ENCODE results near the gene PRRT2. TPM values are rescaled to one million over a fixed set of nuclear protein-coding genes. Genes with fewer than 3 reads are reported as not detected.

Gene PRRT2
- polyA plus RNA-seq, 3 donors = 0.56 to 3.7 (median 0.95) TPM

DNA sequence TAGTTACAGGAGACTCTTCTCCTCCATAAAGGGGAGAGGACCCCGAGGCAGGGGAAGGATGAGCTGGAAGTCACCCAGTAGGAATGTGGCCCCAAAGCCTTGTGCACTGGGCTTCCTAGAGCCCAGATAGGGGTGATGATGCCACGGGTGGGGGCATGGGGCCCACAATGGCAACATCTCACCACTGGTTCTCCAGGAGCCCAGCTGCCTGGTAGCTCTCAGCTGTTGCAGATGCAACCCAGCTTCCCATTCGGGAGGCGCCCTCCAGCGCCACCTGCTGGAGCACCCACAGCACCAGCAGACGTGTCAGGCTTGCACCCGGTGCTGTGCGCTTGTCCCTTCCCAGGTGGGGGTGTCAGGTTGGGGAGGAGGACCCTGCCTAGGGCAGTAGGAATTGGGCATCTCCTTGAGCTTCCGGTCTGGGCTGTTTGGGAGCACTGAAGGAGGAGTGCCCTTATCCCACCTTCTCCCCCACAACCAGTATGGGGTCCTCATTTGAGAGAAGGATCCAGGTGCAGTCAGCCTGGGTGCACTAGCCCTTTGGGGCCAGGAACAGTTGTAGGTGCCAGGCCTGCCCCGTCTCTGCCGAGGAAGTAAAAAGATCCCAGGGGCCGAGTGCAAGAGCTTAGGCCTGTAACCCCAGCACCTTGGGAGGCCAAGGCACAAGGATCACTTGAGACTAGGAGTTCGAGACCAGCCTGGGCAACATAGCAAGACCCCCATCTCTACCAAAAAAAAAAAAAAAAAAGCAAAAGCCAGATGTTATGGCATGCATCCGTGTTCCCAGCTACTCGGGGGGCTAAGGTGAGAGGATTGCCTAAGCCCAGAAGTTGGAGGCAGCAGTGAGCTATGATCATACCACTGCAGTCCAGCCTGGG, 36.7 kb downstream of the PRRT2 start:
- H3K27ac ChIP-seq (ENCODE audit: low read depth, low read length) = no peak overlapping the region
- 39 to 42% (median 42%) methylated on average over 15 of the region's 15 CpGs for WGBS, 3 donors

DNA sequence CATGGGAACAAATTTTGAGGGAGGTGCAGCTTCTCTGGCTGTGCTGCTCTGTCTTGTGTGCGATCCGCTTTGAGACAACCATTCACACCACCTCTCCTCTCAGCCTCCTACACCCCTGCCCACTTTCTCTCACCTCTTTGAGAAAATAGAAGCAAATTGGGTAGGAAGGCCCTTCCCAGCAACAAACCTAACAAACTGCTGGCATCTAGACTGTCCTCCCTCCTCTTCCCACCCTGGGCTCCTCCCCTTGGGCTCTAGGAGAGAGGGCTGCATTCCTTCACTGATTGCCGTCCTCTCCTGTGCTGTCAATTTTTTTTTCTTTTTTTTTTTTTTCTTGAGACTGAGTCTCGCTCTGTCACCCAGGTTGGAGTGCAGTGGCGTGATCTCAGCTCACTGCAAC, 37.5 kb downstream of the PRRT2 start:
- WGBS, 3 donors = 65 to 76% (median 66%) methylated on average over 5 of the region's 5 CpGs
- H3K27ac ChIP-seq (ENCODE audit: low read depth, low read length) = no peak overlapping the region

DNA sequence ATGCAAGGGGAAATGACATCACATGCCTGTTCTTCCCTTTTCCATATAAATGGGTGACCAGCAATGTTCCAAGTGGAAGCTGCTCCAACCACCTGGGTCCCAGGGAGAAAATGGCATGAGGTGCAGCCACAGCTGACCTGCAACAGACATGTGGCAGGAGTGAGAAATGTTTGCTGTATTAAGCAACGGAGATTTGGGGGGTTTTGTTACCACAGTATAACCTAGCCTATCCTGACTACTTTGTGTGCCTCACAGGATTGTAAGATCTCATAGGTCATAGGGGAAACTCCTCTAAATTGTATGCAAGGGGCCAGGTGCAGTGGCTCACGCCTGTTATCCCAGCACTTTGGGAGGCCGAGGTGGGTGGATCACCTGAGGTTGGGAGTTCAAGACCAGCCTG, 39.0 kb downstream of the PRRT2 start:
- no peak overlapping the region for H3K27ac ChIP-seq (ENCODE audit: low read depth, low read length)
- WGBS, 3 donors = 73 to 93% (median 91%) methylated on average over 3 of the region's 3 CpGs

DNA sequence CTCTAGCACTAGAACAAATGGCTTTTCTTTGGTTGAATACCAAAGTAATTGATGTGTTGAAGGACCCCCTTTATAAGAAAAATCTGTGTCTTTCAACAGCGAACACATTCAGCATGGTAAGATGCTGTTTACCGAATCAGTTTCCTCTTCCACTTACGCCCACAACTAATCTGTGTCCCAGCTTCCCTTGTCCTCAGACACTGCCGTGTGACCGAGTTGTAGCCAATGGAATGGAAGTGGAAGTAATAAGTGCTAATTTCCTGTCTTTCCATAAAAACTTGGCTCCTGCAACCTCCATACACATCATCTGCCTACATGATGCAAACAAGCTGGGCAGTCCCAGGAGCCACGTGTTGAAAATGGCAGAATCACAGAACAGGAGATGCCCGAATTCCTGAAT, 40.7 kb downstream of the PRRT2 start:
- no peak overlapping the region for H3K27ac ChIP-seq (ENCODE audit: low read depth, low read length)
- 34 to 62% (median 51%) methylated on average over 7 of the region's 7 CpGs for WGBS, 3 donors

DNA sequence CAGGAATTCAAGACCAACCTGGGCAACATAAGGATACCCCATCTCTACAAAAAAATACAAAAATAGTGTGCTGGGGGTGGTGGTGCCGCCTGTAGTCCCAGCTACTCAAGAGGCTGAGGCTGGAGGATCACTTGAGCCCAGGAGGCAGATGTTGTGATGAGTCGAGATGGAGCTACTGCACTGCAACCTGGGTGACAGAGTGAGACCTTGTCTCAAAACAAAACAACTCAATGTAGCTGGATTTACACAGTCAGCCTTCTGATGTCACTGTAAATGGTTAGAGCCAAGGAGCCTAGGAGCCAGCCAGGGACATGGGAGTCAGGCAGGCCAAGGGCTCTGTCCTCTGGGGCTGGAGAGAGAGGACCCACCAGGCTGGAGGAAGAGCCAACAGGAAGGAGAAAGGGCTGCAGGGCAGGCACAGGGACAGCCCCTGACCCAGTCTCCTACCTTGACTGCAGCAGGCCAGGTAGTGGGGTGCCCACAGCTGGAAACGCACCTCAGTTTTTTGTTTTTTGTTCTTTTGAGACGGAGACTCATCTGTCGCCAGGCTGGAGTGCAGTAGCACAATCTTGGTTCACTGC, 42.6 kb downstream of the PRRT2 start:
- no peak overlapping the region for H3K27ac ChIP-seq (ENCODE audit: low read depth, low read length)
- WGBS, 3 donors = 89 to 93% (median 92%) methylated on average over 5 of the region's 5 CpGs

DNA sequence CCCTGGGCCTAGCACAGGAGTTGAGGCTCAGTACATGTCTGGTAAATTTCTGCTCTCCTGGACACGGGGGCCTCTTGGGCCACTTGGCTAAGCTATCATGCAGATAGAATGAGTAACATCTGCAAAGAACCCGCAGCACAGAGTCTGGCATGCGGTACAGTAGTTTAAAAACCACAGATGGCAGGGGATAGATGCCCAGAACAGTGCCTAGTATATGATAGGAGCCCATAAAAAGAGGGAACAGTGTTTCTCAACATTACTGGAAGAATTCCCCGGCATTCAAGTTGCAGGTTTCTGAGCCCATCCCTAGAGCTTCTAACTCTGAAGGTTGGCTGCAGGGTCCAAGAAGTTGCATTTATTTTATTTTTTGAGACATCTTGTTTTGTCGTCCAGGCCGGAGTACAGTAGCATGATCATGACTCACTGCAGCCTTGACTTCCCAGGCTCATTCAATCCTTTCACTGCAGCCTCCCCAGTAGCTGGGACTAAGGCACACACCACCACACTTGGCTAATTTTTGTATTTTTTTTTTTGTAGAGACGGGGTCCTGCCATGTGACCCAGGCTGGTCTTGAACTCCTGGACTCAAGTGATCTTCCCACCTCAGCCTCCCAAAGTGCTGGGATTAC, 45.3 kb downstream of the PRRT2 start:
- WGBS, 3 donors = 73 to 84% (median 78%) methylated on average over 7 of the region's 7 CpGs
- H3K27ac ChIP-seq (ENCODE audit: low read depth, low read length) = no peak overlapping the region

DNA sequence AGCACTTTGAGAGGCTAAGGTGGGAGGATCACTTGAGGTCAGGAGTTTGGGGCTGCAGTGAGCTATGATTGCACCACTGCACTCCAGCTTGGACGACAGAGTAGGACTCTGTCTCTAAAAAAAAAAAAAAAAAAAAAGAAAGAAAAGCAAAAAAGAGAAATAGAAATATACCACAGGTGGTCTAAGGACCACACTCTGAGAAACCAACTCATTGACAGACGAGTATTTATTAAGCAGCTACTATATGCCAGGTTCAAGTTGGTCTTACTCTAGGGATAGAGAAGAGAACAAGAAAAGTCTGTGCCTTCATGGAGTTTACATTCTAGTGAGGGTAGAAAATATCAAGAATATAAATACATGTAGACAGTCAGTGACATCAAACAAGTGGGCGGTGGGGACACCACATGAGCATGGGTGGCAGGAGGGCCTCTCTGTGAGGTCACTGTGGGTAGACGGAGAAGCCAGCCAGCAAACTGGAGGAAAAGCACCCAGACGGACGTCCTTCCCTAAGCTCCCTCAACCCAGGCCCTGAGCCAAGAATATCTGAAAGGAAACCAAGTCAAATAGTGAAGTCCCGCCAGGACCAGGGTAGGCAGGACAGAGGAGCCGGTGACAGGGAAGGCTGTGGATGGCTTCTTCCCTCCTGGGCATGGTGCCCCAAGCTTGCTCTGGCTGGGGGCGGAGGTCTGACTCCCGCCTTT, 46.3 kb downstream of the PRRT2 start:
- 58 to 71% (median 59%) methylated on average over 9 to 10 of the region's 10 CpGs for WGBS, 3 donors

DNA sequence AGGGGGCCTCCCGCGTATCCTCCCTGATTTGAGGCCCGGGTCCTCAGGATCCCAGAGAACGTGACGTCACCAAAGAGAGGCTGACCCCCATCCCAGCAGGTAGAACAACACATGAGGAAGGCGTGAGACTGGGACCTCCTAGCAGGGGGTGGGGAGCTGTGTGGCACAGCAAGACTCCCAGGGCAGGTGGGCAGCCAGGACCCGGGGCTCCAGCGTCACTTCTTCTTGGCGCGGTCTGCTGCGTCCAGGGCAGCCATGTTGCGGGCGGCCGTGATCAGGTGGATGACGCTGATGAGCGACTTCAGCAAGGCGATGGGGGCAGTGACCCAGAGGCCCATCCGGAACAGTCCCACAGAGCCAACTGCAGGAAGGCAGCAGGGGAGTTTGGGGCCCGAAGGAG, 47.0 kb downstream of the PRRT2 start:
- H3K27ac ChIP-seq (ENCODE audit: low read depth, low read length) = no peak overlapping the region
- WGBS, 3 donors = 92 to 94% (median 93%) methylated on average over 19 of the region's 19 CpGs

More for the DNA sequence above, 46.3 kb downstream of the PRRT2 start:
- H3K27ac ChIP-seq (ENCODE audit: low read depth, low read length) = no peak overlapping the region

DNA sequence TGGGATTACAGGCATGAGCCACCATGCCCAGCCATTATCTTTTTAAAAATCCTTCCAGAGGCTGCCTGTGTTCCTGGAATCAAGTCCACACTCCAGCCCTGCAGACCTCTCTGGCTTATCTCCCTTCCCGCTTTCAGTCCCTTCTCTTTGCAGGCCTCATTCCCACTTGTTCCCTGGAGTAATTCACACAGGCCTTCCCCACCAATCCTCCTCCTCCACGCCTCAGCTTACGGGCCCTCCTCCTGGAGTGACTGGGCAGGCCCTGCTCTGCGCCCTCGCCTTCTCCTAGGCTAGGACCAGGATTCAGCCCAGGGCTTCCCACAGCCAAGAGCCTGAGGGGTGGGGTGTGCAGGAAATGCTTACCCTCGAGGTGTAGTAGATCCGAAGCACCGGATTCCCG, 48.2 kb downstream of the PRRT2 start:
- 61 to 83% (median 83%) methylated on average over 9 of the region's 9 CpGs for WGBS, 3 donors
- H3K27ac ChIP-seq (ENCODE audit: low read depth, low read length) = no peak overlapping the region

DNA sequence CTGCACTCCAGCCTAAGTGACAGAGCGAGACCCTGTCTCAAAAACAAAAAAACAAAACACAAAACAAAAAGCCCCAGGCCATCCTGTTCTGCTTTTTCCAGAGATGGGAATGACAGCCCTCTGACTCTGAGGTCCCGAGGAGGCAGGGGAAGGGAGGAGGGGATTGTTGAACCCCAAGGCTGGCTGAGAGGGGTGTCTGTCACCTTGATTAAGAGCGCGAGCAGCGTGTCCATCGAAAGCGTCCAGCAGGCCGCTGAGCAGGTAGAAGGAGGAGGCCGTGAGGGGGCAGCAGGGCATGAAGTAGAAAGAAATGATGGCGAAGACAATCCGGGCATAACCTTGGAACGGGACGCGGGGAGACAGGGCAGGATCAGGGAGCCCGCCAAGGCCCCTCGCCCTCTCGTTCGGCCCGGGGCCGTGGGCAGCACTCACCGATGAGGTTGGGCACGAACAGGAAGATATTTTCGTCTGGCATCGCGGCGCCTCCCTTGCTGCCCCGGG, 50.4 kb downstream of the PRRT2 start:
- no peak overlapping the region for H3K27ac ChIP-seq (ENCODE audit: low read depth, low read length)
- 1 to 2% (median 2%) methylated on average over 27 of the region's 27 CpGs for WGBS, 3 donors

DNA sequence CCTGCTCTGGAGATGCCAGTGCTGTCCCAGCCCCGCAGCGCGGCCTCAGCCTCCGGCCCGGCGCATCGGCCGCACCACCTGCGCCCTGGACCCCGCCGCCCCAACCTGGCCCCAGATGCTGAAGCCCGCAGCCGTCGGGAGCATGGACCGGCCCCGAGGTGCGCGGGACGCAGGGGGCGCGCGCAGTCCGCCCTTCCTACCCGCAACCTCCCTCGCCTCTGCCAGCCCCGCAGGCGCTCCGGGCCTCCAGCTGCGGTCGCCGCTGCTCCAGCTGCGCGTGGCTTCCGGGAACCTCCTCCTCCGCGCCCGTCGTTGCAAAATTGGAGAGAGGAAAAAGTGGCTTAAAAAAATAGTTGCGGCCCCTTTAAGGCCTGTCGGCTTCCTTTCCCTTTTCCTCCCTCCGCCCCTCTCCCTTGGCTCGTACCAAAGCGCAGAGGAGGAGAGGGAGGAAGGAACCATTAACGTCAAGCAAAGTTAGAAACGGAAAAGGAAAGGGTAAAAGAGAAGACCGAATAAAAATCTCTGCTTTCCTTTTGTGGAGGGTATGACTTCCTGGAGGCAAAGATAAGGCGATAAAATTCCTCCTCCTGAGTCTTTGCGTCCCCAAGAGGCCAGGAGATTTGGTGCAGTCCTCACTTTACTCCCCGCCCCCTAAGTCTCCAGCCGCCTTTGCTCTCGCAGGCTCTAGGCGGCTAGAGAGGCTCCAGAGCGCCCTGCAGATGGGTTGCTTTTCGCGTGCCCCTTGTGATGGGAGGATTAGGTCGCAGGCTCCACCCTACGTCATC, 51.1 kb downstream of the PRRT2 start, which contains the start of gene CDIPT:
Gene CDIPT (minus strand): TSS at position 343 of the 785 bp plus-strand sequence. CDS start 369 bp downstream, outside the sequence.
- WGBS, 3 donors = 0 to 1% (median 0%) methylated on average over 44 to 57 of the region's 57 CpGs
- peak within 1 kb of the TSS; percentile 75 for H3K27ac ChIP-seq (ENCODE audit: low read depth, low read length)

DNA sequence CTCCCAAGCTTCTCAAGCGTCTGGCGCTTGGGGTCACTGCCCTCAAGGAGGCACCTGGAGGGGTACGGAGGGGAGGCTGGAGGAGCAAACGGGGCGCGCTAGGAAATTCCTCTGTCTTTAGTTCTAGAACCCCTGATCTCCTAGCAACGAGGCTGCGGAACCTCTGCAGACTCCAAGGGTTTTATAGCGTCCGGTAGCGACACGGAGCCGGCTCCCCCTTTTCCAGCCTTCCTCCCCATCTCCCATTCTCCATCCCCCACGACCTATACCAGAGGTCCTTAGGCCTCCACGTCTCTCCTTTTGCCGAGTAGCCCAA, 51.6 kb downstream of the PRRT2 start:
- WGBS, 3 donors = 20 to 34% (median 33%) methylated on average over 14 to 16 of the region's 16 CpGs
- no peak overlapping the region for H3K27ac ChIP-seq (ENCODE audit: low read depth, low read length)

DNA sequence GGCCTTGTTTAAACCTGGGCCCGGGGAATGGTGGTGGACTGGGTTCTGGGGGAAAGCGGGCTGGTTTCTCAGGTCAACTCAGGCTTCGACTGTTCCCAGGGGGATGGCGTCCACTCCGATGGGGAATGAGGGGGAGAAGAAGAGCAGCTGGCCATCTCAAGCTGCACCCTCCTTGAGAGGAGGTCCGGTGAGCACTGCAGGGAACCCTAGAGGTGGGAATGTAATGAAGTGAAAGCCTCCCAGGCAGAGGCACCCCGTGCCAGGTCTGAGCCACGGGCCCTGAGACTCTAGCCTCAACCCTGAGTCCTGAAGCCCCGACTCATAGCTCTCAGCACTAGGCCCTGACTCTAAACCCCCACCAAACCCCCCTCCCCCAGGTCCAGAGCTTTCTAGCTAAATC, 52.2 kb downstream of the PRRT2 start:
- H3K27ac ChIP-seq (ENCODE audit: low read depth, low read length) = no peak overlapping the region
- WGBS, 3 donors = 78 to 85% (median 80%) methylated on average over 8 to 9 of the region's 9 CpGs

Other genes starting within 250 kb of the PRRT2 start
- gene SPN, start 148.9 kb upstream of the PRRT2 start, polyA plus RNA-seq = 1 to 10 TPM in 1 of 3 donors, under 1 TPM in 2; 0.34 to 1.4 (median 0.59) TPM
- gene QPRT, start 133.0 kb upstream of the PRRT2 start, polyA plus RNA-seq = 10 to 100 TPM in 2 of 3 donors, 1 to 10 TPM in 1; 3.2 to 18.8 (median 11.4) TPM
- 1 to 10 TPM in 2 of 3 donors, under 1 TPM in 1; 0.37 to 2.1 (median 1.6) TPM for gene C16orf54, start 66.2 kb upstream of the PRRT2 start, polyA plus RNA-seq
- gene ZG16, start 33.9 kb upstream of the PRRT2 start, polyA plus RNA-seq = under 1 TPM; 0.22 to 0.97 (median 0.23) TPM
- 10 to 100 TPM; 19.7 to 32.1 (median 29.8) TPM for gene KIF22, start 21.4 kb upstream of the PRRT2 start, polyA plus RNA-seq
- 100 to 1,000 TPM in 1 of 3 donors, 10 to 100 TPM in 2; 74.2 to 137 (median 83.9) TPM for gene MAZ, start 5.7 kb upstream of the PRRT2 start, polyA plus RNA-seq
- gene PAGR1, start 4.0 kb downstream of the PRRT2 start, polyA plus RNA-seq = 10 to 100 TPM; 15.2 to 33.3 (median 18.5) TPM
- 100 to 1,000 TPM in 2 of 3 donors, 10 to 100 TPM in 1; 90.1 to 104 (median 103) TPM for gene MVP, start 8.3 kb downstream of the PRRT2 start, polyA plus RNA-seq
- 100 to 1,000 TPM in 2 of 3 donors, 10 to 100 TPM in 1; 84.2 to 133 (median 122) TPM for gene CDIPT, start 51.0 kb downstream of the PRRT2 start, polyA plus RNA-seq
- gene SEZ6L2, start 87.4 kb downstream of the PRRT2 start, polyA plus RNA-seq = 10 to 100 TPM in 1 of 3 donors, 1 to 10 TPM in 1, under 1 TPM in 1; 0.11 to 11.5 (median 1.4) TPM
- gene ASPHD1, start 88.3 kb downstream of the PRRT2 start, polyA plus RNA-seq = 1 to 10 TPM; 3.0 to 7.0 (median 4.5) TPM
- gene KCTD13, start 114.0 kb downstream of the PRRT2 start, polyA plus RNA-seq = 10 to 100 TPM in 2 of 3 donors, 1 to 10 TPM in 1; 6.5 to 13.0 (median 10.5) TPM
- 100 to 1,000 TPM in 2 of 3 donors, 10 to 100 TPM in 1; 91.4 to 182 (median 115) TPM for gene TMEM219, start 149.9 kb downstream of the PRRT2 start, polyA plus RNA-seq
- gene TAOK2, start 161.7 kb downstream of the PRRT2 start, polyA plus RNA-seq = 10 to 100 TPM; 15.2 to 47.6 (median 32.2) TPM
- 10 to 100 TPM; 10.1 to 14.8 (median 14.2) TPM for gene HIRIP3, start 183.4 kb downstream of the PRRT2 start, polyA plus RNA-seq
- gene INO80E, start 184.0 kb downstream of the PRRT2 start, polyA plus RNA-seq = 10 to 100 TPM; 37.3 to 69.5 (median 50.1) TPM
- 1 to 10 TPM in 1 of 3 donors, under 1 TPM in 2; 0.25 to 1.9 (median 0.38) TPM for gene DOC2A, start 198.8 kb downstream of the PRRT2 start, polyA plus RNA-seq
- gene C16orf92, start 211.0 kb downstream of the PRRT2 start, polyA plus RNA-seq = not detected
- gene TLCD3B, start 219.1 kb downstream of the PRRT2 start, polyA plus RNA-seq = under 1 TPM in 1 of 3 donors, not detected in 2; 0.10 TPM